GM19025 (cell line): ENCODE data around the gene EFHC2.

ENCODE experiments used
- ATAC-seq: cut with Tn5 transposase; IDR thresholded peaks from one replicate; pipeline ENCODE4 v1.9.1; 2021; ENCODE audit warnings: mild to moderate bottlenecking, low read depth, moderate library complexity; ENCODE audit not compliant: unreplicated experiment

EFHC2 gene, protein sequence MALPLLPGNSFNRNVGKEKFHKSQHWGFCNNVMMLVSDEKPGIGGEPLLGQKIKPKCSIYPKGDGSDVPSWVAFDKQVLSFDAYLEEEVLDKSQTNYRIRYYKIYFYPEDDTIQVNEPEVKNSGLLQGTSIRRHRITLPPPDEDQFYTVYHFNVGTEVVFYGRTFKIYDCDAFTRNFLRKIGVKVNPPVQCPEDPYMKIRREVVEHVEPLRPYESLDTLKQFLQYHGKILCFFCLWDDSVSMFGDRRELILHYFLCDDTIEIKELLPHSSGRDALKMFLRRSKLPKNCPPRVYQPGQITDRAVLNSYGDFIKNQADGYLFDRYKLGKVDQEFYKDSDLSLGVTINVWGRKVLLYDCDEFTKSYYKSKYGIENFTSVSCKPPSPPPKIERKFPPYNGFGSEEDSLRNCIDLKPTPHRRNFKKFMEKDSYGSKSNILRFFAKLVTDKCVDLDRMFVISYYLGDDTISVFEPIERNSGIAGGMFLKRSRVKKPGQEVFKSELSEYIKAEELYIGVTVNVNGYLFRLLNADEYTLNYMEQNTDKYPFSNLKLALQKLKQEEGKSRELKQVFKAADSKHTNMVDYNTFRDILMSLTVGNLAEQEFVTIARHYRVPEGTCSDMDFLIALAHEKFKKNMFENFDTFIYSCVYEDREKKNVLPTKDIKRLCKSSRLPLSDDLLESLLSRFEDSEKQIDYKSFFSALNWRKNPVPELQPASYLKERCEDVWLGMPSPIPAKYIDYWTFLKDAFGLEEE

DNA sequence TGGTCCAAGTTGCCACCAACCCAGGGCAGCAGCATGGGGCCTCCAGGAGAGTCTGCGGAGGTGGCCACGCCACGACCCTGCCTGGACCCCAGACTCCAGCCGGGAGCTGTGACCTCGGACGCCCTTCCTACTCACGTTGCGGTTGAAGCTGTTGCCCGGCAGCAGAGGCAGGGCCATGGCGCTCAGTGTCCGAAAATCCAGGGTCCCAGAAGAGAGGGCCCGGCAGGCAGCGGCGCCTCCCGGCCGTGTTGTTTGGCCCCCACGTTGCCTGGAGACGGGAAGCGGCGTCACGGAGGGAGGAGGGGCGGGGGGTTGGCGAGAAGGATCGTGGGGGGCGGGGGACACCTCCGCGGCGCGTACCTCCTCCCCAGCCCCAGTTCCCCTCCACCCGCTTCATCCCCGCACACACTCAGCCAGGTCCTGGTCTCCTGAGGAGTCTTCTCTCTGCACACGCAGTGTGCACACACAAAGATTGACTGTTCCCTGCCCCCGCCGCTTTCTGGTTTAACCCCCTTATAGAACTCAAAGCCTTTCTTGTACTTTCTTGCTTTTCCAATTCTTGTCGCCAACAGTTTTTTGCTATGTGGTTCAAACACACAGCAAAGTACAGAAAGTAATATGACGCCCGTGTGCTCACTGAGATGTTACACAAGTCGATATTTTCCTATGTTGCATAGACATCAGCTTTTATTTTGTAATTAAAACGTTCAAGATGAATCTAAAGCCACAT is at the start of gene EFHC2:
Gene EFHC2, minus strand, starts transcription at position 261 of the 730 bp plus-strand sequence. Its CDS starts 84 bp downstream, at position 177.
- ATAC-seq = no peak

DNA sequence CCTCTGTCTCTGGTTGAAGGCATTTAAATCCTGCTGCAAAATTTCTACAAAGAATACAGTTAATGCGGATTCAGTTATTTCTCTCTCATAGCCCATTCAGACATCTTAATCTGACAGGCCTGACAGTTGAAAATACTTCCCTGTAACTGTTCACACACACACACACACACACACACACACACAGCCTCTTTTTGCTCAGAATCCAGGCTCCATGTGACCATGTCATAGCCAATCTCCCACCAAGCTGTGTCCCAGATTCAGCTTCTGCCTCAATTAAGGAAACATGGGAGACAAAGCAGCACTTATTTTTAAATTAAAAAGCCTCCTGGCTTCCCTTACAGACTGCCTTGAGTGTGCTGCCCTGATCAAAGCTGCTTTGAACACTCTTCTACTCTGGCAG is 49.3 kb upstream of the EFHC2 start:
- no peak for ATAC-seq

DNA sequence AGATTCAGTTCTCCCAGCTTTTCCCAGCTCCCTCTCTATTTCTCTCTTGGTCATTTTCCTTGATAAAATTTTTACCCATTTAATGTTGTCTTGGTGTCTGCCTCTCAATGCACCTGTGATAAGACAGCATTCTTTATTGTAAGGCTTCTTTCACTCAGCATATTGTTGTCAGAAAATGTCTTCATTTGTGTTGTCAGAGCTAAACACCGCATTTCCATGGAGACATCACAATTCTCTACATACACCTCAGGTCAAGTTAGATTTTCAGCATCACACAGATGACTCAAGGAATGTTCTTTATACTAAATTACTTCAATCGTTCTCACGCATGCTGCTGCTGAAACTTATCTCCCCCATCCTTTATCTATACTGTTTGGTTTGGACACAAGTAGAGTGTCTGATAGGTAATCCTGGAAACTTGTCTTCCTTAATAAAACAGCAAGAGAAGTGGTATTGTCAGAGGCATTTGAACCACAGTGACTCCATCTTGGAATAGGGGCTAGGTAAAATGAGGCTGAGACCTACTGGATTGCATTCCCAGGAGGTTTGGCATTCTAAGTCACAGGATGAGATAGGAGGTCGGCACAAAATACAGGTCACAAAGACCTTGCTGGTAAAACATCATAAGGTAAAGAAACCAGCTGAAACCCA is 41.3 kb upstream of the EFHC2 start:
- ATAC-seq = no peak

DNA sequence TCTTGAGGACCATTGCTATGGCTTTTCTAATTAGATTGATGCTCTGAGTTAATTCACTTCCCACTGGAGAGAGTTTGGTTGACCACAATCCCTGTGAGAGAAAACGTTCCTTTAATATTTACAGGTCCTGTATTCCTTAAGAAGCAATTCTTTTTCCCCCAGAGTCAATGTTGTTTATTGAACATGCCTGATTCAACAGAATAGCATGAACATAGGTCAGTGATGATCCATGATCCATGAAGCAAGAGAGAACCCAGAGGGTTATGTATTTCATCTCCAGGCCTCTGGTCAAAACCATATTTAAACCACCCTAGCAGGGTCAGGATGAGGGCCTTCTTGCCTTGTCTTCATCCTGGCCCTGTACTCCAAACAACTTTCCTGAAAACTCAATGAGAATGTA is 39.4 kb upstream of the EFHC2 start:
- no peak for ATAC-seq

DNA sequence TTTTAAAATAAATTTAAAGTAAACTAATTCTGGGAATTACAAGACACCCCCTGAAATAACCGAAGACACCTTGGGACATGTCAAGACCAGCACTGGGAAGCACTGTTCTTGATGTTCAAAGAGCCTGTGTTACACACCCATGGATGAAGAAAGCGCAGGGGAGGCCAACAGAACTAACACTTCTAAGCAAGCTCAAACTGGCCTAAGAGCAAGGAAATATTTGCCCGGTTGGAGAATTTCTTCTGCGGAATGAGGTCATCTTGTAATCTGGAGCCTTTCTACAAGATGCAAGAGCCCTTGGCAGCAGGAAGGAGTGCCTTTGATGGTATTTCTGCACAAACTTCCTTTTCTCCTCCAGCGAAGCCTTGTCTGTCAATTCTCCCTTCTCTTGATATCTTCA is 9.3 kb upstream of the EFHC2 start:
- no peak for ATAC-seq

DNA sequence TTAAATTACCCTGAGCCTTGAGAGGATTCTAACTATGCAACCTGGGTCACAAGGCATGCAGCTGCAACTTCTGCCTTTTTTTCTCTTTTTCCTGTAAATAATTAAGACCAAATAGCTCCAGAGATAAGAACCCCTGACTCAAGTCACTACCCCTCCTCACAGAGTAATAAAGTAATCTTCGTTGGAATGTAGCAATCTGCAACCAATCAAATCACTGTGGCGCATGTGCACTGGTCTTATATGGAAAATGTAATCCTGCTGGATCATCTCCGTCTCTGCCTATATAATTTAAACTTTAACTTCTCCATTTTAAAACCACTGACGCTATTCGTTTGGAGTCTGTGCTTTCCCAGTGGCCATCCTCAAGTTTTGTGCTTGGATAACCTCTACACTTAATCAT is 6.1 kb upstream of the EFHC2 start:
- no peak for ATAC-seq

DNA sequence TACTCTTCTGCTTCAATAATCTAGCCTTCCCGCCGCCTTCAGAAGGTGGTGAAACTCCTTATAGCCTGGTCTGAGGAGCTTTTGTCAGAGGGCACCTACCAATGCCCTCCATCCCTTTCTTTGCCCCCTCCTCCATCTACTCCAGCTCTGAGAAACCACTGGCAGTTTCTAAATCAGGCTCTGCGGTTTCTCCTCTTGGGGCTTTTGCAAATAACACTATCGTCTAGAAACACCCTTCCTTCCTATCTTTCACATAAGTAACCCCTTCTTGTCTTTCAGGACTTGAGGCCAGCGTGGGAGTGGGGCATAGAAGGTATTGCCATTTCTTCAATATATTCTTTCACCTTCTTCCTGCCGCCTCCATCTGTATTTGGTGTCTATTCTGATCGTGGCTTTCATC is 1.2 kb upstream of the EFHC2 start:
- no peak for ATAC-seq

DNA sequence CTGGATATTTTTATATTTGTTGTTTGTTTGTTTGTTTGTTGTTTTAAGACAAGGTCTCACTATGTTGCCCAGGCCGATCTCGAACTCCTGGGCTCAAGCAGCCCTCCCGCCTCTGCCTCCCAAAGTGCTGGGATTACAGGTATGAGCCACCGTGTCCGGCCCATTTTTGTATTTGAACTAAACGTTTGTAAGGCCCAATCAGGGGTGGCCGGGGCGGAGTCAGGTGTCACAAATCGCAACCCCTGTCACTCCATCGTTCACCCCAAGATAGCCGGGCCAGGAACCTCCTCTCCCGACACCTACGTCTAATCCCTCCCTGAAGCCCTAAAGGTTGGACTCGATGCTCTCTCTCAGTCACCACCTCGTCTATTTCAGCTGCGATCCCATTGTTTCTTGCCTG is 722 bp upstream of the EFHC2 start:
- no peak for ATAC-seq

DNA sequence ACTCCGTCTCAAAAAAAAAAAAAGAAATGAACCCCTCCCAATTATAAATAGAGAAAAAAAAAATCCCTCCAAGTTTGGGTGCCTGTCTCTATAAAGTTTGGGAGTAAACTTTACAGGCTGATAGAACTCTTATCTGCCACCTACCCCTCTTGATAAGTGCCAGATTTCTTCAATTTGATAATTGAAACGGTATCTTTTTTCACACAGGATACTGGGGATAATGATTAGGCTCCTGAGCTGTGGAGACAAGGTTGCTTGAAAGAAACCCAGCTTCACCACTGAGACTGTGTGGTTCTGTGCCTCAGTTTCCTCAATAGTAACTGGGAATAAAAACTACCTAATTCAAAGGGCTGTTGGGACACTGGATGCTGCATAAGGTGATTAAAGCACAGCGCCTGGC is 606 bp downstream of the EFHC2 start:
- ATAC-seq = no peak

DNA sequence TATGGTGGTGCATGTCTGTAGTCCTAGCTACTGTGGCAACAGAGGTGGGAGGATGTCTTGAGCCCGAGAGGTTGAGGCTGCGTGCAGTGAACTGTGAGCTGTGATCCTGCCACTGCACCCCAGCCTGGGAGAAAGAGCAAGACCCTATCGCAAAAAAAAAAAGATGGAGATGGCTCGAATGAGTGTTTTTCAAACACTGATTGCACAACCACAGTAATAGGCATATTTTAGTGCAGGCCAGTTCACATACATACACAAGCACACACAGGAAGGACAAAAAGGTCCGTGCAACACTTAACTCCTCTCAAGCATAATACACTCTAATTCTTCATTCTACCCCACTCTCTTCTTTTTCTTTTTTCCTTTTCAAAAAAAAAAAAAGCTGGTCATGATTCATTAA is 5.1 kb downstream of the EFHC2 start:
- ATAC-seq = no peak

DNA sequence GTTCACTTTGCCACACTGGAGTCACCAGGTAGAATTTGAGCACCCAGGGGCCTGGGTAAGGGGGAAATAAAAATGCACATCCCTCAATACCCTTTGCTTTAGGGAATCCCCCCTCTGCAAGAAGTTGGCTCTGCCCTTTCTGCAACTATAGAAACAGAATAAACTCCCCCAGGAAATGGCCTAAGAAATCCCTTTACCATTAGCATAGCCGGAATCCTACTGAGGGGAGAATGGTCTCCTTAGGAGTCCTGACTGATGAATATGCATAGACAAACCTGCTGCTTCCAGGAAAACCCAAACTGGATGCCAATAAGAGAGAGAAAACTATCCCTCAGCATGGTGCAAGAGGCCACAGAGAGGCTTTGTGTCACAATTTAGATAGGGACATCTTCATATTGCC is 11.0 kb downstream of the EFHC2 start:
- no peak for ATAC-seq

DNA sequence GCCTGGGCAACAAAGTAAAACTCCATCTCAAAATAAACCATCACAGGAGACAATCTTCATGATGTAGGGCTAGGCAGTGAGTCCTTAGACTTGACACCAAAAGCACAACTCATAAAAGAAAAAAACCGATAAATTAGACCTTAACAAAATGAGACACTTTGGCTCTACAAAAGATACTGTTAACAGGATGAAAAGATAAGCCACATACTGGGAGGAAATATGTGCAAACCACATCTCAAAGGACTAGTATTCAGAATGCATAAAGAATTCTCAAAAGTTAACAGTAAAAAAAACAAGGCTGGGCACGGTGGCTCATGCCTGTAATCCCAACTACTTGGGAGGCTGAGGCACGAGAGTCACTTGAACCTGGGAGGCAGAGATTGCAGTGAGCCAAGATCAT is 13.2 kb downstream of the EFHC2 start:
- no peak for ATAC-seq

DNA sequence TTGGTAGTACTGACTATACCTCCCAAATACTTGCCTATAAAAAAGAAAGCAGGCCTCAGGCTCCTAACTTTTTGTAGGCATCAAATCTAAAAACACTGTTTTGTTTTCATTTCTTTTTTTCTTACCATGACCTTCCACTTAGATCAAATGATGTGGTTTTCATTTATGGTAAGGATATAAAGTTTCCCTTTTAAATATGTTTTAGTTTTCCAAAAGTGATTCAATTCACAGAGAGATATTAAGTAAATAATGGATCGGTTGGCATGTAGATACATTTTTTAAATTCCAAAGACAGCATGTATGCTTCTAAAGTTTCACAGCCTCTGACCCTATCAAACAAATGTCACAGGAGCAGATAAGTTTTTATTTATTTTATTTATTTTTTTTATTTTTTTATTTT is 23.9 kb downstream of the EFHC2 start:
- no peak for ATAC-seq

DNA sequence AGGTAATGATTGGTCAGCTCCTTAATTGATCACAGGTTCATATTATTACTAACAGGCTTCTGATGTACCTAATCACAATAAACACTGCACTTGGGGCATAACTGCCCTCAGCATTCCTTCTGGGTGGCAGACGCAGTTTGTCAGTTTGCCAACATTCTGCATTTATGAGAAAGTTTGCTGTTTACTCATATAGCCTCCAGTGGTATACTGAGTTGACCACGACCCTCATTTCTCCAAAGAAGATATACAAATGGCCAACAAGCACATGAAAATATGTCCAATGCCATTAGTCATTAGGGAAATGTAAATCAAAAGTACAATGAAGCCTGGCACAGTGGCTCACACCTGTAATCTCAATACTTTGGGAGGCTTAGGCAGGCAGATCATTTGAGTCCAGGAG is 26.3 kb downstream of the EFHC2 start:
- ATAC-seq = no peak

DNA sequence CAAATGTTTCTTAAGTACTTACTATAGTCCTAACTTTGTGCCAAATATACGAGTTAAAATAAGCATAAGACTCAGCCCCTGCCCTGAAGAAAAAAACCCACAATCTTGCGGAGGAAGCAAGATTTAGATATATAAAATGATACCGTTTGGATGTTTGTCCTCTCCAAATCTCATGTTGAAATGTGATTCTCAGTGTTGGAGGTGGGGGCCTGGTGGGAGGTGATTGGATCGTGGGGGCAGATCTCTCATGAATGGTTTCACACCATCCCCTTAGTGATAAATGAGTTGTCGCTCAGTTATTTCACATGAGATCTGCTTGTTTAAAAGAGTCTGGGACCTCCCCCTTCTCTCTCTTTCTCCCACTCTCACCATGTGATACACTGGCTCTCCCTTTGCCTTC is 28.7 kb downstream of the EFHC2 start:
- ATAC-seq = no peak

DNA sequence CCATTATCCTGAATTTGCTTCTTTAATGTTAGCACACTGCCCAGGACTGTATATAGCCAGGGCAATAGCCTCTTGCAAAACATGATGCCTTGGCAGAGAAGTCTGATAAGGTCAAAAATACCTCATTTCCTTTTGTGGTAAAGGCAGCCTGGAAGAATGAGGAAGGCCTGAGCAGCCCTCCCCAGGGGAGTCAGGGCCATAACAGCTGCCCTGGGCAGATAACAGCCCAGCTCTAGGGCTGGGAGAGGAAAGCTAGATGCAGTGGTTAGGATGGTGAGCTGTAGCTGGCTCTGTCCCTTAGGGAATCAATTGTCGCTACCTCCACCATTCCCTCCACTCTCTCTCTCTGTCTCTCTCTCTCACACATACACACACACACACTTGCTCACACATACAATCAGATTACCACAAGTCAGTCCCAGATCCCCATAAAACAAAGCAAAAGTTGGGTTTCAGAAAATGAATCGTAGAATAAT is 29.2 kb downstream of the EFHC2 start:
- no peak for ATAC-seq

DNA sequence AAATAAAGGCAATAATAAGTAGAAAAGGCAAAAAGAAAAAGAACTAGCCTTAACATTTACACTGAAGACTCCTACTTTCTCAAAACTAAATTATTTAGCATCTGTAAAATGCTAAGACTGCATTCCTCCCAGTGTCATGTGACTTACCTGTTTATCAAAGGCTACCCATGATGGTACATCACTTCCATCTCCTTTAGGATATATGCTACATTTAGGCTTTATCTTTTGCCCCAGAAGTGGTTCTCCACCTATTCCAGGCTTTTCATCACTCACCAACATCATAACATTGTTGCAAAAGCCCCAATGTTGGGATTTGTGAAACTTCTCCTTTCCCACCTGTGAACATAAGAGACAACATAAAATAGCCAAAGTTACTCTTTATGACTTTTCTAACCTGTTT is 31.1 kb downstream of the EFHC2 start:
- ATAC-seq = no peak

DNA sequence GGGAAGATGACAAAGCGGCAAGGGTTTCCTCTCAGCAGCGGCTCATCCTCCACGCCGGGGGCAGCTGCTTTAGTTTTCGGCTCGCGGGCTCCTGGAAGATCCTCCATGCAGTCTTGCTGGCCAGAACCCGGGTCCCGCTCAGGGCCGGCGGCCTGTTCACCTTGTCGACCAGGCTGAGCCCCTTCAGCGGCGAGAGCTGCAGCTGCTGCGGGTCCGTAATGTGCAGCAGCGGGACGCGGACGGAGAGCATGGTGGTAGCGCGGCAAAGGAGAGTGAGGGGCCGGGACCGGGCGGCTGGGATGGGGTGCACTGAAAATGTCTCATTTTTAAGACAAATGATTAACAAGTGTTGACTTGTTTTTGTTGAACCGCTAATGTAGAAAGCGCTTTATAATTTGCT is 33.2 kb downstream of the EFHC2 start:
- no peak for ATAC-seq

DNA sequence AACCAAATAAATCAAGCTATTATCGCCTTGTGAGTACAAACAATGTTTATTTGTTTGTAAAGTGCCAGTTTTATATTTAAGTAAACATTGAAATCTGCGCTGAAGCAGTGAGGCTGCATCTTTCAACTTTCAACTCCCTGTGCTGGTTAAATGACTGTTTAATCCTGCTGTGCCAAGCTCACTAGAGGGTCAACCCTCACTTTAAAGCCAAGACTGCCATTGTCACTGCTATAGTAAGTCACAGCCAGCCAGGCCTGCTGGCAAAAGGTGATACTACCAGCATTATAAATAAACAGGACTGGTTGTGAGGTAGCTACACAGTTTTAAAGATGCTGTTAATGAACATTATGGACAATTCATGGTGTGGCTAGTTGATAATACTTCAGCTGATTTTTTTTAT is 34.6 kb downstream of the EFHC2 start:
- ATAC-seq = no peak

DNA sequence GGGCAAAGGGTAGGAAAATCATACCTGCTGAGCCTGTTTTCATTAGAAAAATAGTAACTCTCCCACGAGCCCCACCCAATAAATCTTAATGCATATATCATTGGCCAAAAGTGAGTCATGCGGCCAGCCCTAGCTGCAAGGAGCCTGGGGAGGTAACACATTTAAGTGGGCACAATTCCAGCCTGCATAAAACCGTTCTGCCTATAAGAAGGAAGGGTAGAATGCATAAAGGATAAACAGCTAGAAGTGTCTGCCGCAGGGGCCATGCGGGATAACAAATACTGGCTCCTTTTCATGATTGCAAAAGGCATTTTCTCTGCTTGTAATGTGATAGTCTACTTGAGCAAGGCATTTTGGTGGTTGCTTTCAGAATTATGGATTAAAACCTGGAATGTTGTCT is 37.1 kb downstream of the EFHC2 start:
- ATAC-seq = no peak

DNA sequence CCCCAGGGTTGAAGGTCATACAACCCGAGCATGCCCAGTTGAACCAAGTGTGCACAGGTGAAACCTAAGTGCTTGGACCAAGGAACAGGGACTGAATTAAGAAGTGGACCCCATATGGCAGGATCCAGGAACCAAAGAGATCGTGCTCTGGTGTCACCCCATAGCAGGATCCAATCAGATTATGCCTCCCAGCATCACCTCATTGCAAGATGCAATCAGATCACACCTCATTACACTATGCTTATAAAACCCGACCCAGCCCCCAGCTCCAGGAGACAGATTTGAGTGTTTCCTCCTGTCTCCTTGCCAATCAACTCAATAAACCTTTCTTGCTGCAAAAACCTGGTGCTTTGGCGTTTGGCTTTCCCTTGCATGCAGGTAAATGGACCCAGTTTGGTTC is 37.6 kb downstream of the EFHC2 start:
- ATAC-seq = no peak
